ENCODE results near the gene AIPL1.
A peak's percentile ranks its signal among the peaks of the same experiment; 100 is the strongest.

Gene AIPL1

GRCh38 chr17:6477831-6478383, 43.0 kb upstream of the AIPL1 start:
- no peaks in the 10 kb centered on the region for H3K36me3 ChIP-seq (ENCODE audit: insufficient read depth, insufficient read length, low read length)
- no peak overlapping the region for H3K9ac ChIP-seq (ENCODE audit: insufficient read length, low read depth)
- no peak overlapping the region for H3K4me3 ChIP-seq (ENCODE audit: insufficient read length, low read depth)
- no peak for TF ChIP-seq YY1 (IDR thresholded peaks at IDR 0.05; ENCODE audit: insufficient read depth, insufficient read length)
- no peak for TF ChIP-seq SUZ12 (IDR thresholded peaks at IDR 0.05; ENCODE audit: extremely low read depth, insufficient read depth, insufficient read length)
- TF ChIP-seq ZNF274 (IDR thresholded peaks at IDR 0.05; ENCODE audit: low read depth, low read length), result no peak
- no peaks in the 10 kb centered on the region for H3K9me3 ChIP-seq (ENCODE audit: insufficient read depth, low read length)
- H3K27me3 ChIP-seq (ENCODE audit: insufficient read depth, insufficient read length), result no peaks in the 10 kb centered on the region
- peaks cover 17% of the 10 kb centered on the region for H3K4me1 ChIP-seq (ENCODE audit: insufficient read depth, insufficient read length)
- no peak for DNase-seq (ENCODE audit: low read depth, low spot score)

- H3K9me3 ChIP-seq (ENCODE audit: insufficient read depth, low read length), result no peaks in the 10 kb centered on the region
- no peaks in the 10 kb centered on the region for H3K36me3 ChIP-seq (ENCODE audit: insufficient read depth, insufficient read length, low read length)
- no peak overlapping the region for H3K4me3 ChIP-seq (ENCODE audit: insufficient read length, low read depth)
- H3K4me1 ChIP-seq (ENCODE audit: insufficient read depth, insufficient read length), result peaks cover 27% of the 10 kb centered on the region
- H3K9ac ChIP-seq (ENCODE audit: insufficient read length, low read depth), result no peak overlapping the region
- H3K27me3 ChIP-seq (ENCODE audit: insufficient read depth, insufficient read length), result no peaks in the 10 kb centered on the region
- no peak for TF ChIP-seq SUZ12 (IDR thresholded peaks at IDR 0.05; ENCODE audit: extremely low read depth, insufficient read depth, insufficient read length)
- TF ChIP-seq YY1 (IDR thresholded peaks at IDR 0.05; ENCODE audit: insufficient read depth, insufficient read length), result no peak
- no peak for TF ChIP-seq ZNF274 (IDR thresholded peaks at IDR 0.05; ENCODE audit: low read depth, low read length)
- DNase-seq (ENCODE audit: low read depth, low spot score), result no peak
Observed at GRCh38 chr17:6476810-6477179, 41.9 kb upstream of the AIPL1 start.

- no peaks in the 10 kb centered on the region for H3K9me3 ChIP-seq (ENCODE audit: insufficient read depth, low read length)
- DNase-seq (ENCODE audit: low read depth, low spot score), result no peak
- TF ChIP-seq YY1 (IDR thresholded peaks at IDR 0.05; ENCODE audit: insufficient read depth, insufficient read length) (no peak), SUZ12 (IDR thresholded peaks at IDR 0.05; ENCODE audit: extremely low read depth, insufficient read depth, insufficient read length) (no peak), ZNF274 (IDR thresholded peaks at IDR 0.05; ENCODE audit: low read depth, low read length) (no peak)
- no peak overlapping the region for H3K9ac ChIP-seq (ENCODE audit: insufficient read length, low read depth)
- peaks cover 29% of the 10 kb centered on the region for H3K4me1 ChIP-seq (ENCODE audit: insufficient read depth, insufficient read length)
- H3K36me3 ChIP-seq (ENCODE audit: insufficient read depth, insufficient read length, low read length), result no peaks in the 10 kb centered on the region
- H3K27me3 ChIP-seq (ENCODE audit: insufficient read depth, insufficient read length), result no peaks in the 10 kb centered on the region
- no peak overlapping the region for H3K4me3 ChIP-seq (ENCODE audit: insufficient read length, low read depth)
Observed at GRCh38 chr17:6476076-6476809, 41.3 kb upstream of the AIPL1 start.

GRCh38 chr17:6475411-6475810, 40.5 kb upstream of the AIPL1 start:
- H3K27me3 ChIP-seq (ENCODE audit: insufficient read depth, insufficient read length), result no peaks in the 10 kb centered on the region
- no peak overlapping the region for H3K9ac ChIP-seq (ENCODE audit: insufficient read length, low read depth)
- H3K9me3 ChIP-seq (ENCODE audit: insufficient read depth, low read length), result no peaks in the 10 kb centered on the region
- DNase-seq (ENCODE audit: low read depth, low spot score), result no peak
- H3K4me3 ChIP-seq (ENCODE audit: insufficient read length, low read depth), result no peak overlapping the region
- peaks cover 37% of the 10 kb centered on the region for H3K4me1 ChIP-seq (ENCODE audit: insufficient read depth, insufficient read length)
- TF ChIP-seq SUZ12 (IDR thresholded peaks at IDR 0.05; ENCODE audit: extremely low read depth, insufficient read depth, insufficient read length) (no peak), YY1 (IDR thresholded peaks at IDR 0.05; ENCODE audit: insufficient read depth, insufficient read length) (no peak), ZNF274 (IDR thresholded peaks at IDR 0.05; ENCODE audit: low read depth, low read length) (no peak)
- no peaks in the 10 kb centered on the region for H3K36me3 ChIP-seq (ENCODE audit: insufficient read depth, insufficient read length, low read length)

- Histone ChIP-seq H3K9ac (ENCODE audit: insufficient read length, low read depth) (no peak overlapping the region), H3K4me3 (ENCODE audit: insufficient read length, low read depth) (no peak overlapping the region), H3K27me3 (ENCODE audit: insufficient read depth, insufficient read length) (no peaks in the 10 kb centered on the region), H3K9me3 (ENCODE audit: insufficient read depth, low read length) (no peaks in the 10 kb centered on the region), H3K36me3 (ENCODE audit: insufficient read depth, insufficient read length, low read length) (no peaks in the 10 kb centered on the region), H3K4me1 (ENCODE audit: insufficient read depth, insufficient read length) (peaks cover 37% of the 10 kb centered on the region)
- DNase-seq (ENCODE audit: low read depth, low spot score), result no peak
- TF ChIP-seq YY1 (IDR thresholded peaks at IDR 0.05; ENCODE audit: insufficient read depth, insufficient read length) (no peak), SUZ12 (IDR thresholded peaks at IDR 0.05; ENCODE audit: extremely low read depth, insufficient read depth, insufficient read length) (no peak)
Observed at GRCh38 chr17:6474906-6475305, 40.0 kb upstream of the AIPL1 start.

GRCh38 chr17:6474376-6474775, 39.5 kb upstream of the AIPL1 start:
- H3K27me3 ChIP-seq (ENCODE audit: insufficient read depth, insufficient read length), result no peaks in the 10 kb centered on the region
- no peaks in the 10 kb centered on the region for H3K9me3 ChIP-seq (ENCODE audit: insufficient read depth, low read length)
- TF ChIP-seq SUZ12 (IDR thresholded peaks at IDR 0.05; ENCODE audit: extremely low read depth, insufficient read depth, insufficient read length) (no peak), YY1 (IDR thresholded peaks at IDR 0.05; ENCODE audit: insufficient read depth, insufficient read length) (no peak), ZNF274 (IDR thresholded peaks at IDR 0.05; ENCODE audit: low read depth, low read length) (no peak)
- no peak overlapping the region for H3K9ac ChIP-seq (ENCODE audit: insufficient read length, low read depth)
- no peak for DNase-seq (ENCODE audit: low read depth, low spot score)
- H3K4me1 ChIP-seq (ENCODE audit: insufficient read depth, insufficient read length), result peaks cover 37% of the 10 kb centered on the region
- no peak overlapping the region for H3K4me3 ChIP-seq (ENCODE audit: insufficient read length, low read depth)
- H3K36me3 ChIP-seq (ENCODE audit: insufficient read depth, insufficient read length, low read length), result no peaks in the 10 kb centered on the region

- Histone ChIP-seq H3K9me3 (ENCODE audit: insufficient read depth, low read length) (no peaks in the 10 kb centered on the region), H3K9ac (ENCODE audit: insufficient read length, low read depth) (no peak overlapping the region), H3K4me3 (ENCODE audit: insufficient read length, low read depth) (no peak overlapping the region), H3K27me3 (ENCODE audit: insufficient read depth, insufficient read length) (no peaks in the 10 kb centered on the region), H3K36me3 (ENCODE audit: insufficient read depth, insufficient read length, low read length) (no peaks in the 10 kb centered on the region), H3K4me1 (ENCODE audit: insufficient read depth, insufficient read length) (peaks cover 37% of the 10 kb centered on the region)
- DNase-seq (ENCODE audit: low read depth, low spot score), result peak; percentile 57
- TF ChIP-seq SUZ12 (IDR thresholded peaks at IDR 0.05; ENCODE audit: extremely low read depth, insufficient read depth, insufficient read length), result no peak
Observed at GRCh38 chr17:6473128-6473767, 38.3 kb upstream of the AIPL1 start.
